ENCODE data around the gene TRABD2A. TPM values are rescaled to one million over a fixed set of nuclear protein-coding genes. Genes with fewer than 3 reads are reported as not detected.

The TRABD2A gene
- total RNA-seq, 1 experiment from 2014 or later, result 0.68 TPM

DNA sequence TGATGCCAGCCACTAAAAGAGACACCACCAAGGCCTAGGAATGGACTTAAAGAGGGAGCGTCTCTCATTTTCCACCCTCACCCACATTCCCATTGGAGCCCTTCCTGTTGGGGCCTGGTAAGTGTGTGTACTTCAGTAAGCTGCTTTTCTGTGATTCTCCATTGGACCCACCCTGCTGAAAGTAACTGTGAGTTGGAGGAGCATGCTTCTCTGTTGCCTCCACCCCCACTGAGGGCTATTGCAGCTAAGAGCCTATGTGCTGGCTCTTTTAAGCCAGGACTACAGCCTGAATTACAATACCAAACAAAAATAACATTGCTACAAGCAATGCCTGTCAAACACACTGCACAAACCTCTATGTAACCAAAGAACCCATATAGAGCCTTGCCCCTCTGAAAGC, 81.1 kb downstream of the TRABD2A start:
- Mint-ChIP-seq H3K9me3 (ENCODE audit: low read depth, unreplicated experiment) (no peaks in the 10 kb centered on the region), H3K4me1 (ENCODE audit: low read depth, unreplicated experiment) (no peaks in the 10 kb centered on the region), H3K36me3 (ENCODE audit: insufficient read depth, unreplicated experiment) (no peaks in the 10 kb centered on the region), H3K4me3 (ENCODE audit: low read depth, unreplicated experiment) (no peak overlapping the region), H3K27ac (ENCODE audit: unreplicated experiment) (no peak overlapping the region), H3K27me3 (ENCODE audit: unreplicated experiment) (peaks cover 12% of the 10 kb centered on the region)
- DNase-seq, result no peak
- CTCF ChIA-PET, result no interaction called here
- intact Hi-C loops (cut with micrococcal nuclease; ENCODE audit: unreplicated experiment), result no loop called here
- TF ChIP-seq, protein P1, sequence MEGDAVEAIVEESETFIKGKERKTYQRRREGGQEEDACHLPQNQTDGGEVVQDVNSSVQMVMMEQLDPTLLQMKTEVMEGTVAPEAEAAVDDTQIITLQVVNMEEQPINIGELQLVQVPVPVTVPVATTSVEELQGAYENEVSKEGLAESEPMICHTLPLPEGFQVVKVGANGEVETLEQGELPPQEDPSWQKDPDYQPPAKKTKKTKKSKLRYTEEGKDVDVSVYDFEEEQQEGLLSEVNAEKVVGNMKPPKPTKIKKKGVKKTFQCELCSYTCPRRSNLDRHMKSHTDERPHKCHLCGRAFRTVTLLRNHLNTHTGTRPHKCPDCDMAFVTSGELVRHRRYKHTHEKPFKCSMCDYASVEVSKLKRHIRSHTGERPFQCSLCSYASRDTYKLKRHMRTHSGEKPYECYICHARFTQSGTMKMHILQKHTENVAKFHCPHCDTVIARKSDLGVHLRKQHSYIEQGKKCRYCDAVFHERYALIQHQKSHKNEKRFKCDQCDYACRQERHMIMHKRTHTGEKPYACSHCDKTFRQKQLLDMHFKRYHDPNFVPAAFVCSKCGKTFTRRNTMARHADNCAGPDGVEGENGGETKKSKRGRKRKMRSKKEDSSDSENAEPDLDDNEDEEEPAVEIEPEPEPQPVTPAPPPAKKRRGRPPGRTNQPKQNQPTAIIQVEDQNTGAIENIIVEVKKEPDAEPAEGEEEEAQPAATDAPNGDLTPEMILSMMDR (IDR thresholded peaks at IDR 0.05; ENCODE audit: unreplicated experiment), result no peak
- BruUV-seq (replicated peaks), result no TSS peak

DNA sequence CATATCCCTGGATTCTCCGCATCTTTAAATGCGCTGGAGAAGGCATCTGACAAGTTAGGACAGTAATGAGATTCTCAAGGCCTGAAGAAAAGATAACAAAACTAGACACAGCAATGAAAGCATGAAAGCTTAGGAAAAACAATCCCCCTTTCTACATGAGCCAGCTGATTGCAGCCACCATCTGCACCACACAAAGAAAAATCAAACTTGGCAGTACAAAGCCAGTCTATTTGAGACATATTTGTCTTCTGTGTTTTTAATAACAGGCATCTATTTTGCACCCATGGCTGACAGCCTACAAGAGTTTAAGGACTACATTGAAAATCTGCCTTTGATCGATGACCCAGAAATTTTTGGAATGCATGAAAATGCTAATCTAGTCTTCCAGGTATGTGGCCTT, 83.6 kb downstream of the TRABD2A start:
- Mint-ChIP-seq H3K27ac (ENCODE audit: unreplicated experiment) (no peak overlapping the region), H3K36me3 (ENCODE audit: insufficient read depth, unreplicated experiment) (no peaks in the 10 kb centered on the region), H3K9me3 (ENCODE audit: low read depth, unreplicated experiment) (no peaks in the 10 kb centered on the region), H3K4me3 (ENCODE audit: low read depth, unreplicated experiment) (no peak overlapping the region), H3K27me3 (ENCODE audit: unreplicated experiment) (peaks cover 8% of the 10 kb centered on the region), H3K4me1 (ENCODE audit: low read depth, unreplicated experiment) (no peaks in the 10 kb centered on the region)
- CTCF ChIA-PET, result interaction anchor here (0.5 kb wide), 1 partner anchor 529 kb away, joined by 3 read pairs; no protein-coding TSS in a partner anchor
- no peak for DNase-seq
- no TSS peak for BruUV-seq (replicated peaks)
- TF ChIP-seq, protein P1 (IDR thresholded peaks at IDR 0.05; ENCODE audit: unreplicated experiment), result no peak
- intact Hi-C loops (cut with micrococcal nuclease; ENCODE audit: unreplicated experiment), result no loop called here

DNA sequence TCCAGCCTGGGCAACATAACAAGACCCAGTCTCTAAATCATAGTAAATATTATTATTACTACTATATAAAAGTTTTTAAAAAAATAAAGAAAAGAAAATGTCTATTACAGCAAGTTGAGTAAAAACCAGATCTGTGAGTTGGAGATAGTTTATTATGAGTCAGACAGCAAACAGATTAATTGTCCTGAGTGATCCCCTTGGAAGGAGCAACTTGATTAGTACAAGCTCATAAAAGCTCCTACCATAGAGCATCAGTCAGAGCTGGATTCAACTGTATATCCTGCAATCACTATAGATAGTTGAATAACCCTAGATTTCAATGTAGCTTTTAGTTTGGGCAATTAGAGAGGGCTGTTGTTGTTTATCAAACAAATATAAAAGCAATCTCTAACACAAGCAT, 84.1 kb downstream of the TRABD2A start:
- Mint-ChIP-seq H3K36me3 (ENCODE audit: insufficient read depth, unreplicated experiment) (no peaks in the 10 kb centered on the region), H3K9me3 (ENCODE audit: low read depth, unreplicated experiment) (no peaks in the 10 kb centered on the region), H3K27me3 (ENCODE audit: unreplicated experiment) (peaks cover 4% of the 10 kb centered on the region), H3K4me3 (ENCODE audit: low read depth, unreplicated experiment) (no peak overlapping the region), H3K27ac (ENCODE audit: unreplicated experiment) (no peak overlapping the region), H3K4me1 (ENCODE audit: low read depth, unreplicated experiment) (no peaks in the 10 kb centered on the region)
- TF ChIP-seq, protein P1 (IDR thresholded peaks at IDR 0.05; ENCODE audit: unreplicated experiment), result no peak
- no peak for DNase-seq
- no TSS peak for BruUV-seq (replicated peaks)
- intact Hi-C loops (cut with micrococcal nuclease; ENCODE audit: unreplicated experiment), result no loop called here
- CTCF ChIA-PET, result interaction anchor here (0.5 kb wide), 1 partner anchor 530 kb away, joined by 3 read pairs; no protein-coding TSS in a partner anchor

DNA sequence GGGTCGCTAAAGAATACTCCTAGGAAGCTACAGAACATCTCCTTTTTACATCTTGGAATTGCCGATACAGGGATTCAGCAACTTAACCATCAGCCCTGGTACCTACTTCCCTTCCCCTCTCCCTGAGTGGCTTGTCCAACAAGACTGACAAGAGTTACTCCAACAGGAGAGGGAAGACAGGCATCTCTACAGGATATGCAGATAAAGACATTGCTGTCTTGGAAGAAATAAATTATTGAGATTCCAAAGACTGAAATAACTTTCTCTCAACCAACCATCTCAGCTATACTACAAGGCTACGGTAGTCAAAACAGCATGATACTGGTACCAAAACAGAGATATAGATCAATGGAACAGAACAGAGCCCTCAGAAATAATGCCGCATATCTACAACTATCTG, 87.2 kb downstream of the TRABD2A start:
- no peak overlapping the region for H3K27ac Mint-ChIP-seq (ENCODE audit: unreplicated experiment)
- no peak for DNase-seq
- no peak overlapping the region for H3K4me3 Mint-ChIP-seq (ENCODE audit: low read depth, unreplicated experiment)
- H3K4me1 Mint-ChIP-seq (ENCODE audit: low read depth, unreplicated experiment), result no peaks in the 10 kb centered on the region
- TF ChIP-seq, protein P1 (IDR thresholded peaks at IDR 0.05; ENCODE audit: unreplicated experiment), result no peak
- no peaks in the 10 kb centered on the region for H3K9me3 Mint-ChIP-seq (ENCODE audit: low read depth, unreplicated experiment)
- intact Hi-C loops (cut with micrococcal nuclease; ENCODE audit: unreplicated experiment), result no loop called here
- BruUV-seq (replicated peaks), result no TSS peak
- no peaks in the 10 kb centered on the region for H3K27me3 Mint-ChIP-seq (ENCODE audit: unreplicated experiment)
- H3K36me3 Mint-ChIP-seq (ENCODE audit: insufficient read depth, unreplicated experiment), result no peaks in the 10 kb centered on the region
- CTCF ChIA-PET, result interaction anchor here (0.6 kb wide), 1 partner anchor 113 kb away, joined by 6 read pairs; no protein-coding TSS in a partner anchor
